Stimulated activated CD8-positive, alpha-beta memory T cell treated with anti-CD3 and anti-CD28 coated beads, Interleukin-4, amount 100 ng/mL, for 4 hours (primary cell): ENCODE data around the gene IL13RA2.

Experiments
- DNase-seq, 2 donors: peaks; one replicate each; pipeline ENCODE4 v3.0.0-alpha.2; 2020; ENCODE audit warnings: low read depth in 2 of 2, low spot score in 1 of 2

IL13RA2 gene

GRCh38 chrX:114997779-114998178 is 19.6 kb downstream of the IL13RA2 start:
- DNase-seq, result no peak

- no peak for DNase-seq
Measured at GRCh38 chrX:114985967-114986592, 31.3 kb downstream of the IL13RA2 start.

- DNase-seq, result no peak
Measured at GRCh38 chrX:114976292-114976691, 41.1 kb downstream of the IL13RA2 start.

GRCh38 chrX:114973013-114973412 is 44.4 kb downstream of the IL13RA2 start:
- DNase-seq, result no peak

GRCh38 chrX:114970806-114971205 is 46.6 kb downstream of the IL13RA2 start:
- no peak for DNase-seq

GRCh38 chrX:114964374-114964773 is 53.0 kb downstream of the IL13RA2 start:
- DNase-seq, result no peak

GRCh38 chrX:114962209-114962608 is 55.2 kb downstream of the IL13RA2 start:
- DNase-seq, result no peak

- no peak for DNase-seq
Measured at GRCh38 chrX:114959729-114960128, 57.7 kb downstream of the IL13RA2 start.
